GM12878 (cell line): ENCODE measurements around the gene ENTREP1. TPM values are rescaled to one million over a fixed set of nuclear protein-coding genes. Genes with fewer than 3 reads are reported as not detected.

Source experiments
- ATAC-seq: fragments of 200-7000 bp; cut with Tn5 transposase; 3 replicates; pipeline ENCODE4 v1.9.1; 2020; ENCODE audit warnings: mild to moderate bottlenecking, moderate library complexity
- BruUV-seq: library from RNA; stranded (reverse); fragments of 400-500 nt; replicated peaks from 2 replicates; lab custom pipeline; 2021; lab: Mats Ljungman, UMichigan
- CTCF ChIA-PET: fragments of 300-600 bp; sonication (Branson Sonifier 250); formaldehyde crosslinking; extraction: SDS; loops from one replicate; lab custom pipeline; 2021; ENCODE audit warnings: inconsistent platforms; lab: Yijun Ruan, JAX
- POLR2A ChIA-PET: fragments of 350-600 bp; formaldehyde crosslinking; extraction: SDS; loops from one replicate; lab custom pipeline; 2021; ENCODE audit warnings: inconsistent platforms; lab: Charles Lee
- RAD21 ChIA-PET: fragments of 300-600 bp; sonication (Branson Sonifier 250); formaldehyde crosslinking; loops from one replicate; lab custom pipeline; 2023; ENCODE audit warnings: antibody characterized with exemption; ENCODE audit not compliant: unreplicated experiment; lab: Charles Lee
- SMC1A ChIA-PET: fragments of 300-600 bp; sonication (Branson Sonifier 250); formaldehyde crosslinking; loops from one replicate; lab custom pipeline; 2023; ENCODE audit not compliant: unreplicated experiment, uncharacterized antibody; lab: Charles Lee
- DNase-seq: peaks from one replicate; pipeline ENCODE4 v3.0.0-alpha.2; 2011; ENCODE audit warnings: low read depth, low spot score
- FAIRE-seq: peaks from 3 replicates; lab custom pipeline; 2011; peaks lifted over from hg19 to GRCh38; lab: Jason Lieb, UNC
- H2AFZ ChIP-seq: 2 replicates; pipeline ENCODE4 v1.6.0; 2011; ENCODE audit warnings: low read depth, low read length, control low read depth; ENCODE audit not compliant: control insufficient read depth
- H3K27ac ChIP-seq: 2 replicates; pipeline ENCODE4 v1.5.1; 2011; ENCODE audit warnings: control low read depth; ENCODE audit not compliant: control insufficient read depth, insufficient read depth
- H3K27me3 ChIP-seq, 2 experiments: replicated peaks in 1 of 2; 2 replicates each; pipeline versions ENCODE4 v1.6.0 to v1.6.1; 2011; ENCODE audit warnings: low read length in 1 of 2; ENCODE audit not compliant: control insufficient read depth in 2 of 2, insufficient read depth in 2 of 2
- H3K36me3 ChIP-seq, 2 experiments: 2 replicates each; pipeline ENCODE4 v1.5.1; 2011; ENCODE audit warnings: low read length in 1 of 2; ENCODE audit not compliant: control insufficient read depth in 2 of 2, insufficient read depth in 2 of 2
- H3K4me1 ChIP-seq: 2 replicates; pipeline ENCODE4 v1.6.1; 2011; ENCODE audit warnings: mild to moderate bottlenecking, low read length, moderate library complexity, mixed read lengths; ENCODE audit not compliant: control insufficient read depth, insufficient read depth
- H3K4me2 ChIP-seq: 2 replicates; pipeline ENCODE4 v1.6.0; 2011; ENCODE audit warnings: control low read depth; ENCODE audit not compliant: control insufficient read depth, insufficient read depth
- H3K4me3 ChIP-seq: fragments of 200-600 bp; sonication (generic); 2 replicates; pipeline ENCODE4 v1.5.1; 2016
- H3K79me2 ChIP-seq: 2 replicates; pipeline ENCODE4 v1.6.0; 2011; ENCODE audit warnings: low read length; ENCODE audit not compliant: control insufficient read depth, insufficient read depth
- H3K9ac ChIP-seq: 2 replicates; pipeline ENCODE4 v1.8.0; 2011; ENCODE audit warnings: low read length, control low read depth, mixed read lengths; ENCODE audit not compliant: control insufficient read depth, insufficient read depth
- H3K9me3 ChIP-seq: replicated peaks from 3 replicates; pipeline ENCODE4 v1.5.1; 2011; ENCODE audit warnings: mild to moderate bottlenecking, low read length; ENCODE audit not compliant: control insufficient read depth, insufficient read depth
- H4K20me1 ChIP-seq: 2 replicates; pipeline ENCODE4 v1.6.0; 2011; ENCODE audit not compliant: control insufficient read depth, insufficient read depth
- BHLHE40 ChIP-seq, 2 experiments: fragments of 450-650 bp in 1 of 2; IDR thresholded peaks; 2 replicates each; pipeline ENCODE4 v1.6.1; 2011 to 2017; ENCODE audit warnings: low read depth in 2 of 2, borderline replicate concordance in 1 of 2, improper control_type of control experiment in 1 of 2, low read length in 1 of 2, mild to moderate bottlenecking in 1 of 2
- EZH2 ChIP-seq: IDR thresholded peaks from 2 replicates; pipeline ENCODE4 v1.6.1; 2012; ENCODE audit warnings: low read depth, mild to moderate bottlenecking, control low read depth, inconsistent platforms, low read length, borderline replicate concordance; ENCODE audit not compliant: control insufficient read depth
- NBN ChIP-seq: fragments of 450-650 bp; IDR thresholded peaks from 2 replicates; pipeline ENCODE4 v1.6.1; 2016
- PKNOX1 ChIP-seq: fragments of 450-650 bp; IDR thresholded peaks from 2 replicates; pipeline ENCODE4 v1.6.1; 2016; ENCODE audit warnings: mild to moderate bottlenecking
- RAD51 ChIP-seq: fragments of 450-650 bp; IDR thresholded peaks from 2 replicates; pipeline ENCODE4 v1.6.1; 2016; ENCODE audit warnings: moderate library complexity, mild to moderate bottlenecking, inconsistent platforms
- SPI1 ChIP-seq: IDR thresholded peaks from 2 replicates; pipeline ENCODE4 v1.6.1; 2011; ENCODE audit warnings: low read depth, mild to moderate bottlenecking, low read length, moderate library complexity, borderline replicate concordance; ENCODE audit not compliant: insufficient read depth
- TCF7 ChIP-seq: IDR thresholded peaks from 2 replicates; pipeline ENCODE4 v1.6.1; 2014; ENCODE audit warnings: antibody characterized with exemption, borderline replicate concordance
- WGBS: methylation state at CpG from one replicate; pipeline ENCODE4 v1.1.6; 2016; ENCODE audit warnings: low lambda C conversion rate; ENCODE audit not compliant: insufficient replicate concordance, insufficient coverage; ENCODE audit errors: missing lambda C conversion rate; 5-methylcytosine and 5-hydroxymethylcytosine counted together
- in situ Hi-C: fragments of 300-500 bp; cut with MboI; formaldehyde crosslinking; loops from 9 replicates; pipeline ENCODE4 v1.14.3; 2018; ENCODE audit warnings: mixed read lengths
- intact Hi-C: fragments of 100-400 bp; cut with micrococcal nuclease; formaldehyde crosslinking; loops from one replicate; pipeline ENCODE4 v1.14.2; 2022; ENCODE audit not compliant: unreplicated experiment
- polyA plus RNA-seq, 11 experiments: library from polyadenylated mRNA; depleted of rRNA in 4 of 11; unstranded in 6 of 11; stranded (reverse) in 5 of 11; fragments of >200 nt; fragmentation: Nextera tagmentation in 4 of 11; fragmentation: Illumina TruSeq in 1 of 11; extraction: Ambion mirVana in 4 of 11; extraction: Trizol in 1 of 11; gene quantifications; 1 replicate in 1 of 11; 2 replicates in 10 of 11; pipeline versions ENCODE4 v1.2.1 to v1.2.3, GENCODE V29; 2011 to 2016; ENCODE audit warnings: inconsistent platforms in 2 of 11, missing spikeins in 2 of 11, low read depth in 1 of 11
- total RNA-seq, 4 experiments: library from RNA; depleted of rRNA in 3 of 4; stranded (reverse); fragments of >200 nt in 3 of 4; fragmentation: Illumina TruSeq in 1 of 4; extraction: Trizol in 1 of 4; gene quantifications; 2 replicates each; pipeline versions ENCODE4 v1.2.1 to v1.2.3, GENCODE V29; 2013 to 2021
- TF ChIP-seq, protein P1 (sequence below): fragments of 450-650 bp; IDR thresholded peaks from 2 replicates; pipeline ENCODE4 v1.6.1; 2017; ENCODE audit warnings: antibody characterized with exemption, mild to moderate bottlenecking, moderate library complexity
- TF ChIP-seq, protein P2 (sequence below): fragments of 450-650 bp; conservative IDR thresholded peaks from 2 replicates; pipeline ENCODE4 v1.6.1; 2017; ENCODE audit warnings: mild to moderate bottlenecking, moderate library complexity

ENTREP1 gene
- total and polyA plus RNA-seq, 10 of the 15 experiments (the other 5 are each of a cell fraction or from before 2014, with no cell fraction given), result not detected

- no TSS peak for BruUV-seq
- no peak overlapping the region for H2AFZ ChIP-seq
- 22% methylated on average over 7 of the region's 7 CpGs for WGBS
- H3K79me2 ChIP-seq, result no peaks in the 10 kb centered on the region
- no peak for FAIRE-seq
- peaks cover 4 to 16% of the 10 kb centered on the region in 2 experiments for H3K27me3 ChIP-seq
- TF ChIP-seq RAD51 (no peak), TCF7 (no peak), NBN (no peak)
- TF ChIP-seq, protein P1, sequence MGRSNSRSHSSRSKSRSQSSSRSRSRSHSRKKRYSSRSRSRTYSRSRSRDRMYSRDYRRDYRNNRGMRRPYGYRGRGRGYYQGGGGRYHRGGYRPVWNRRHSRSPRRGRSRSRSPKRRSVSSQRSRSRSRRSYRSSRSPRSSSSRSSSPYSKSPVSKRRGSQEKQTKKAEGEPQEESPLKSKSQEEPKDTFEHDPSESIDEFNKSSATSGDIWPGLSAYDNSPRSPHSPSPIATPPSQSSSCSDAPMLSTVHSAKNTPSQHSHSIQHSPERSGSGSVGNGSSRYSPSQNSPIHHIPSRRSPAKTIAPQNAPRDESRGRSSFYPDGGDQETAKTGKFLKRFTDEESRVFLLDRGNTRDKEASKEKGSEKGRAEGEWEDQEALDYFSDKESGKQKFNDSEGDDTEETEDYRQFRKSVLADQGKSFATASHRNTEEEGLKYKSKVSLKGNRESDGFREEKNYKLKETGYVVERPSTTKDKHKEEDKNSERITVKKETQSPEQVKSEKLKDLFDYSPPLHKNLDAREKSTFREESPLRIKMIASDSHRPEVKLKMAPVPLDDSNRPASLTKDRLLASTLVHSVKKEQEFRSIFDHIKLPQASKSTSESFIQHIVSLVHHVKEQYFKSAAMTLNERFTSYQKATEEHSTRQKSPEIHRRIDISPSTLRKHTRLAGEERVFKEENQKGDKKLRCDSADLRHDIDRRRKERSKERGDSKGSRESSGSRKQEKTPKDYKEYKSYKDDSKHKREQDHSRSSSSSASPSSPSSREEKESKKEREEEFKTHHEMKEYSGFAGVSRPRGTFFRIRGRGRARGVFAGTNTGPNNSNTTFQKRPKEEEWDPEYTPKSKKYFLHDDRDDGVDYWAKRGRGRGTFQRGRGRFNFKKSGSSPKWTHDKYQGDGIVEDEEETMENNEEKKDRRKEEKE, result no peak
- DNase-seq, result no peak
- ChIA-PET POLR2A (no interaction called here), SMC1A (no interaction called here), RAD21 (no interaction called here), CTCF (no interaction called here)
- no peak overlapping the region for H3K9ac ChIP-seq
- no peak overlapping the region for H3K4me3 ChIP-seq
- H4K20me1 ChIP-seq, result no peaks in the 10 kb centered on the region
- no peaks in the 10 kb centered on the region for H3K4me1 ChIP-seq
- no peaks in the 10 kb centered on the region for H3K9me3 ChIP-seq
- in situ Hi-C loops (no loop called here), intact Hi-C loops (no loop called here)
- no peak for ATAC-seq
- no peak overlapping the region for H3K27ac ChIP-seq
- no peaks in the 10 kb centered on the region for H3K36me3 ChIP-seq
- no peak overlapping the region for H3K4me2 ChIP-seq
These were observed 1.2 kb downstream of the ENTREP1 start for GRCh38 chr9:69326261-69326660.

DNA sequence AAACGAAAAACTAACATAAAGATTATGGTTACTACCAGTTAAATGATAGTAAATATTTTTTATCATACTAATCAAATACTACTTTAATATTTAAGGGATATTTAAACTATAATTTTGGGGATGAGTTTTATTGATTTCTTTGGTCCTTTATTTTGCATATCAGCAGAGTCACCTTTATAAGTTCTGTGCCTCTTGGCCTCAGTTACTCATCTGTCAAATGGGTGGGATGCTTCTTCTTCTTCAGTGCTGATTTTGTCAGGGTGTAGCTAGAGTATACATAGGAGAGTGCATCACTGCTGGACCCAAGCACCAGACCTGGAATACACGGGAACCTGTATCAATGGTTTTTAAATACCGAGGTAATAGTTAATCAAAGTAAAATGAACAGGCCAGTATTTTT, 5.6 kb downstream of the ENTREP1 start:
- CTCF ChIA-PET, result no interaction called here
- TF ChIP-seq PKNOX1 (no peak), BHLHE40 (IDR thresholded peaks at IDR 0.05; ENCODE audit: borderline replicate concordance in 1 of 2, low read depth in 2 of 2, low read length in 1 of 2) (no peak), EZH2 (no peak), SPI1 (no peak)
- TF ChIP-seq, protein P2, sequence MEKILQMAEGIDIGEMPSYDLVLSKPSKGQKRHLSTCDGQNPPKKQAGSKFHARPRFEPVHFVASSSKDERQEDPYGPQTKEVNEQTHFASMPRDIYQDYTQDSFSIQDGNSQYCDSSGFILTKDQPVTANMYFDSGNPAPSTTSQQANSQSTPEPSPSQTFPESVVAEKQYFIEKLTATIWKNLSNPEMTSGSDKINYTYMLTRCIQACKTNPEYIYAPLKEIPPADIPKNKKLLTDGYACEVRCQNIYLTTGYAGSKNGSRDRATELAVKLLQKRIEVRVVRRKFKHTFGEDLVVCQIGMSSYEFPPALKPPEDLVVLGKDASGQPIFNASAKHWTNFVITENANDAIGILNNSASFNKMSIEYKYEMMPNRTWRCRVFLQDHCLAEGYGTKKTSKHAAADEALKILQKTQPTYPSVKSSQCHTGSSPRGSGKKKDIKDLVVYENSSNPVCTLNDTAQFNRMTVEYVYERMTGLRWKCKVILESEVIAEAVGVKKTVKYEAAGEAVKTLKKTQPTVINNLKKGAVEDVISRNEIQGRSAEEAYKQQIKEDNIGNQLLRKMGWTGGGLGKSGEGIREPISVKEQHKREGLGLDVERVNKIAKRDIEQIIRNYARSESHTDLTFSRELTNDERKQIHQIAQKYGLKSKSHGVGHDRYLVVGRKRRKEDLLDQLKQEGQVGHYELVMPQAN, result no peak

More for the DNA sequence above, 5.6 kb downstream of the ENTREP1 start:
- no peak overlapping the region for H3K27ac ChIP-seq
- DNase-seq, result no peak
- no peak overlapping the region for H3K4me3 ChIP-seq
- H3K27me3 ChIP-seq, result peaks cover 3 to 12% of the 10 kb centered on the region in 2 experiments
- no peaks in the 10 kb centered on the region for H3K79me2 ChIP-seq
- POLR2A ChIA-PET, result no interaction called here
- SMC1A ChIA-PET, result no interaction called here
- ATAC-seq, result no peak
- 25% methylated on average over 3 of the region's 3 CpGs for WGBS
- H3K9me3 ChIP-seq, result no peaks in the 10 kb centered on the region
- H3K4me1 ChIP-seq, result no peaks in the 10 kb centered on the region
- intact Hi-C loops, result no loop called here
- no peak for FAIRE-seq
- in situ Hi-C loops, result no loop called here
- no peak overlapping the region for H3K9ac ChIP-seq
- H2AFZ ChIP-seq, result no peak overlapping the region
- RAD21 ChIA-PET, result no interaction called here
- no peak overlapping the region for H3K4me2 ChIP-seq
- BruUV-seq, result no TSS peak
- no peaks in the 10 kb centered on the region for H3K36me3 ChIP-seq
- H4K20me1 ChIP-seq, result no peaks in the 10 kb centered on the region
